Measurements from ENCODE around the gene ITPA.
"Not testable (repeated sequence)": the region's sequence is repeated elsewhere in the genome, so short reads cannot be mapped to it uniquely, and the experiment has no call there.

ITPA gene

GRCh38 chr20:3173610-3174441, 35.5 kb upstream of the ITPA start:
- peak; percentile 23 for DNase-seq (ENCODE audit: low read depth)

DNA sequence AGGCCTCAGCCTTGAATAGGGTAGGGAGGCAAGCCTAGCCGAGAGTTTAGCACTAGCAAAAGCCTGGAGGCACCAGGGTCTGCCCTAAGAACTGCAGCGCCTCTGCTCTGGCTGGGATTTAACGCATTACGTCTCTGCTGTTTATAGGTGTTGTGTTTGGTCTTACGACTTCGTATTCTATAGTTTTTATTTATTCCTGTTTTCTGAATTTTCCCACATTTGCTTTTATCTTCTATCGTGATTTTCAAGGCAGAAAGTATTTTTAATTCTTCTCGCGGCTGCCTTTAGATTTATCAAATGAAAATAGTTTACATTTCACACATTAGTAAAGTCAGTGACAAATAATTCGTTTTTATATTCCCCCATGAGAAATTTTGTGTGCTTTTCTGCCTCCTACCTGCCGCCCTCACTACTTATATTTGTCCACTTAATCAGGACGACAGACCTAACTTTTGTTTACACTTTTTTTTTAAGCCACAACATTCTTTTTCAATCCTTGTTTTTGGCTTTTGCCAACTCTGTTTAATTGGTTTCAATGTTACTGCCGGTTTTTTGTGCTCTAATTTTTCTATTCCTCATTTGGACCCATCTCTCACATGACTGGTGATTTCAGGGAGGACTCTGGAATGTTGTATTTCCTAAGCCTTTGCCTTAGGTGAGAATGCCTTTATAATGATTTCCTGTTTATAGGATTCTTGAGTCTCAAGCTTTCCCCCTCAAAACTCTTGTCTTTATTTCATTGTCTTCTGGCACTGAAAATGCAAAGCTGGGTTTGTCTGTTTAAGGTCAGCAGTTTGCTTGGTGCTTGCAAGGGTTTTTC, 34.6 kb upstream of the ITPA start:
- no peak for DNase-seq (ENCODE audit: low read depth)

- DNase-seq (ENCODE audit: low read depth): no peak
These were observed 34.0 kb upstream of the ITPA start for GRCh38 chr20:3175270-3175669.

GRCh38 chr20:3177746-3178485, 31.4 kb upstream of the ITPA start:
- DNase-seq (ENCODE audit: low read depth): no peak

DNA sequence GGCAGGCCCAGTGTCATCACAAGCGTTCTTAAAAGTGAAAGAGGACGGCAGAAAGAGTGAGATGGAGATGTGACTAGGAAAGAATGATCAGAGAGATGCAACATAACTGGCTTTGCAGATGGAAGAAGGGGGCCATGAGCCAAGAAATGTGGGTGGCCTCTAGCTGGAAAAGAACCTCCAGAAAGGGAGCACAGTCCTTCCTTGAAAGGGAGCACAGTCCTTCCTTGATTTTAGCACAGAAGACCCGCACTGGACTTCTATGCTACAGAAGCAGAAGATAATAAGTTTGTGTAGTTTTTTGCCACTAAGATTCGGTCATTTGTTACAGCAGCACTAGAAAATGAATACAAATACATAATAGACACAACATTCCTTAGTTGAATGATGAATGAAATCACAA, 29.0 kb upstream of the ITPA start:
- DNase-seq (ENCODE audit: low read depth): no peak

DNA sequence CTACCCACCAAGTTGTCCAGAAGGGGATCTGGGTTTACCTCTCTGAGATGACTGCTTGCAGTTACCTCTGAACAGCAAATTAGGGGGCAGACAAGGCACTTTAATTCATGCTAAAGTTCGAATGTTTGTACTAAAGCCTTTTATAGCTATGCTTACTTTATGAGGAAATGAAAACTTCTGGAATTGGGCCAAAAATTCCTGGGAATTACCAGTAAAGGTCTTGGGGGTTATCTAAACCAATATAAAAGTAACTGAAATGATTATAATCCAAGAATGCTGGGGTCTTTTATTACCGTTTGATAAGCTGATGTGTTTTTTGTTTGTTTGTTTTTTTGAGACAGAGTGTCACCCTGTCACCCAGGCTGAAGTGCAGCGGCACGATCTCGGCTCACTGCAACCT, 28.0 kb upstream of the ITPA start:
- DNase-seq (ENCODE audit: low read depth): no peak

- DNase-seq (ENCODE audit: low read depth): not testable (repeated sequence)
These were observed 26.9 kb upstream of the ITPA start for GRCh38 chr20:3182429-3182828.

GRCh38 chr20:3183896-3184612, 25.2 kb upstream of the ITPA start:
- DNase-seq (ENCODE audit: low read depth): no peak

- DNase-seq (ENCODE audit: low read depth): not testable (repeated sequence)
These were observed 21.4 kb upstream of the ITPA start for GRCh38 chr20:3187861-3188260.

DNA sequence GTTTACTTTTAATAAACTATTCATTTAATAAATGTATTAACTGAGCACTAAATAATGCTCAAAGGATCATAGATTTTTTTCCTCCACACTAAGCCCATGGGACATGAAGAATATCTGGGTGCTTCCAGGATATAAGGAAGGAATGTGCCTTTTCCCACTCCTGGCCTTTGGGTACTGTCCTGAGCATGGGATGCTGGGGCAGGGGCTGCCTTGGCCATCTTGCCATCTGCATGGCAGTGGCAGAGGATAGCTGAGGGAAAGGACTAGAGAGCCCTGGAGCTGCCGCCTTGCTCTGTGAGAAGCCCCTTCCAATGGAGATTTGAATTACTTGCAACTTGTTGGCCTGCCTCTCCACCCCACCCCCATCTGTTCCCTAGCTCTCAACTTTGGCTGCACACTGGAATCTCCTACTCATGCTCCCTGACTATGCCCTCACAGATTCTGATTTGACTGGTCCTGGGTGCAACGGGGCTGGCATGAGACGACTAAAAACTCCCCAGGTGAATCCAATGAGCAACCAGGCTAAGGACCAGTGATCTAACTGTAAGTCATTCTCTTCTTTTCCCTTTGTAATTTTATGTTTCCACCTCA, 20.4 kb upstream of the ITPA start:
- no peak for DNase-seq (ENCODE audit: low read depth)

- DNase-seq (ENCODE audit: low read depth): no peak
These were observed 19.7 kb upstream of the ITPA start for GRCh38 chr20:3189561-3190131.

DNA sequence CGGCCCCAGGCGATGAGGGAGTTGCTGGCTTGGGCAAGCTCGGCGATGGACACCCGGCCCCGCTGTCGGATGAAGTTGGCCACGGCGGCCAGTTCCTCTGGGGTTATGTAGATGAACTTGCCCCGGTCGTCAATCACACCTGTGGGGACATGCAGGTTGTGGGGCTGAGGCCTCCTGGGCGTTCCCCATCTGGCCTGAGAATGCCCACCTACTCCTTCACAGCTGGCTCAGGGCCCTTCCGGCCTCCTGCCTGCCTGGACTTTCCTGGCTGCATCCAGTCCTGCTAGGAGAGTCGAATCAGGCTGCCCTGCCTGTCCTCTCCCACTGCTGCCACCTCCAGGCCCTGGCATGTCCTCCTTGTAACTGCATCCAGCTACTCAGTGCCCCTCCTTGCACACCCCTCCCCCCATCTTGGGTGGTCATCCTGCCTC, 18.6 kb upstream of the ITPA start:
- no peak for DNase-seq (ENCODE audit: low read depth)

- DNase-seq (ENCODE audit: low read depth): no peak
These were observed 16.9 kb upstream of the ITPA start for GRCh38 chr20:3192226-3193015.

GRCh38 chr20:3193806-3194616, 15.3 kb upstream of the ITPA start:
- no peak for DNase-seq (ENCODE audit: low read depth)

GRCh38 chr20:3194617-3195280, 14.5 kb upstream of the ITPA start:
- no peak for DNase-seq (ENCODE audit: low read depth)

DNA sequence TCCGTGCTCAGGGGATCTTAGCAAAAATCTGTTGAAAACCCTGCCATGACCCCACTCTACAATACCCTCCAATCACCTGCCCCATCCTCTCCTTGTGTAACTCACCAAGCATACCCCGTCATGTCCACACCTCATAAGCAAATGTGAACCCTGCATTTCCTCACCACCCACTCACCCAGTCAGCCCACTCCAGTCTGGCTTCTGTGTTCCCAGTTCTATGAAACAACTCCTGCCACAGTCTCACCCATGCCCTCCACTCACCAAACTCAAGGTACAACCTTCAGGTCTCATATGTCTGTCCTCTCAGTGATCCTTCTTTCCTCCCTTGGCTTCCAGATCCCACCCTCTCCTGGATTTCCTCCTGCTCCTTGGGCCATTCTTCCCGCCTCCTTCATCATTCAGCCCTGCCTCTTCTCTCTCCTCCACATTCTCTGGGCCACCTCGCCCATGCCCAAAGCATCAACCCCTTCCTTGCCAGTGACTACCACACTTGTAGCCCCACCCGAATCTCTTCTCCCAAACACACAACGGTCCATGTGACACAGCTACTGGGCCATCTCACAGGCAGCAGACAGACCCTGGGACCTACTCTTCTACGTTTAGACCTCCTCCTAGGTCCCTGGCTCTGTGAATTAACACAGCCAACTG, 13.6 kb upstream of the ITPA start:
- DNase-seq (ENCODE audit: low read depth): no peak

- DNase-seq (ENCODE audit: low read depth): no peak
These were observed 10.1 kb upstream of the ITPA start for GRCh38 chr20:3199206-3199605.

Data from HS-27A (cell line).